A549 (cell line): ENCODE data around the gene ITPRID2.

Source experiments
- BHLHE40 ChIP-seq: IDR thresholded peaks from 2 replicates; pipeline ENCODE4 v1.6.1; 2012; ENCODE audit warnings: low read depth, low read length, inconsistent platforms
- CEBPB ChIP-seq, 2 experiments: fragments of >200 bp in 1 of 2; sonication (Bioruptor Twin) in 1 of 2; formaldehyde crosslinking in 1 of 2; IDR thresholded peaks; 2 replicates each; pipeline ENCODE4 v1.6.1; 2012 to 2016
- CTCF ChIP-seq: fragments of >200 bp; sonication (Bioruptor Twin); formaldehyde crosslinking; IDR thresholded peaks from 3 replicates; pipeline ENCODE4 v1.5.1; 2016
- ELK1 ChIP-seq: fragments of 150-350 bp; IDR thresholded peaks from 2 replicates; pipeline ENCODE4 v1.6.1; 2014; ENCODE audit warnings: low read depth, mild to moderate bottlenecking, low read length
- KDM5A ChIP-seq: fragments of 200-600 bp; sonication (generic); IDR thresholded peaks from 2 replicates; pipeline ENCODE4 v1.6.1; 2016; ENCODE audit warnings: antibody characterized with exemption, mild to moderate bottlenecking
- POLR2A ChIP-seq: IDR thresholded peaks from 2 replicates; pipeline ENCODE4 v1.6.1; 2012; ENCODE audit warnings: mild to moderate bottlenecking, low read length
- REST ChIP-seq: fragments of 200-600 bp; sonication (generic); IDR thresholded peaks from 2 replicates; pipeline ENCODE4 v1.6.1; 2016; ENCODE audit warnings: antibody characterized with exemption, mild to moderate bottlenecking, moderate library complexity
- TP53 ChIP-seq: fragments of 250-450 bp; sonication (Bioruptor Pico); IDR thresholded peaks from 2 replicates; pipeline ENCODE4 v1.5.0; 2021; ENCODE audit warnings: mild to moderate bottlenecking, moderate library complexity
- ZNF302 ChIP-seq: fragments of 250-450 bp; sonication (Bioruptor Pico); IDR thresholded peaks from 2 replicates; pipeline ENCODE4 v1.9.0; 2021; ENCODE audit warnings: inconsistent platforms, mild to moderate bottlenecking, moderate library complexity

GRCh38 chr2:181900007-181900651, 8.6 kb downstream of the ITPRID2 start:
- no peak for TF ChIP-seq ELK1
- TF ChIP-seq POLR2A = no peak
- no peak for TF ChIP-seq CTCF
- no peak for TF ChIP-seq REST
- no peak for TF ChIP-seq CEBPB (IDR thresholded peaks at IDR 0.05)
- no peak for TF ChIP-seq ZNF302 (CRISPR knock-in tag)
- TF ChIP-seq TP53 = no peak
- TF ChIP-seq KDM5A = no peak
- no peak for TF ChIP-seq BHLHE40
